Natural killer cell (primary cell): ENCODE data around the gene C1QTNF5. TPM values are rescaled to one million over a fixed set of nuclear protein-coding genes. Genes with fewer than 3 reads are reported as not detected.

ENCODE experiments used
- ATAC-seq, 3 donors: fragments of 150-1000 bp in 2 of 3; fragments of 200-7000 bp in 1 of 3; cut with Tn5 transposase; 1 replicate in 1 of 3; 2 replicates in 2 of 3; pipeline ENCODE4 v1.10.0; 2021; ENCODE audit warnings: mild to moderate bottlenecking in 2 of 3, moderate library complexity in 2 of 3
- DNase-seq, 2 donors: peaks; one replicate each; pipeline versions ENCODE4 v3.0.0 to v3.0.0-alpha.2; 2013 to 2021; ENCODE audit warnings: mixed read lengths in 1 of 2
- H3K27ac ChIP-seq: one replicate; pipeline ENCODE4 v1.5.1; 2013; ENCODE audit warnings: mild to moderate bottlenecking, low read length
- H3K27me3 ChIP-seq: one replicate; pipeline ENCODE4 v1.6.1; 2013; ENCODE audit warnings: low read length; ENCODE audit not compliant: control insufficient read depth, insufficient read depth
- H3K36me3 ChIP-seq: one replicate; pipeline ENCODE4 v1.6.1; 2013; ENCODE audit warnings: low read length; ENCODE audit not compliant: control insufficient read depth, insufficient read depth
- H3K4me1 ChIP-seq: one replicate; pipeline ENCODE4 v1.6.1; 2013; ENCODE audit warnings: low read length; ENCODE audit not compliant: control insufficient read depth, insufficient read depth
- H3K4me3 ChIP-seq: one replicate; pipeline ENCODE4 v1.5.1; 2013; ENCODE audit warnings: low read length
- H3K9me3 ChIP-seq: one replicate; pipeline ENCODE4 v1.6.1; 2013; ENCODE audit warnings: low read length; ENCODE audit not compliant: control insufficient read depth, insufficient read depth
- H3K27ac Mint-ChIP-seq, 2 donors: one replicate each; pipeline ENCODE4 v1.8.0; 2022; ENCODE audit warnings: mild to moderate bottlenecking in 2 of 2, mixed read lengths in 2 of 2, moderate library complexity in 1 of 2
- H3K27me3 Mint-ChIP-seq, 2 donors: one replicate each; pipeline ENCODE4 v1.8.0; 2022; ENCODE audit warnings: low read depth in 2 of 2, mixed read lengths in 2 of 2
- H3K36me3 Mint-ChIP-seq: one replicate; pipeline ENCODE4 v1.8.0; 2022; ENCODE audit warnings: mixed read lengths
- H3K4me1 Mint-ChIP-seq, 2 donors: one replicate each; pipeline ENCODE4 v1.8.0; 2022; ENCODE audit warnings: mixed read lengths in 2 of 2
- H3K4me3 Mint-ChIP-seq: one replicate; pipeline ENCODE4 v1.8.0; 2022; ENCODE audit warnings: mild to moderate bottlenecking, moderate library complexity, mixed read lengths
- H3K9me3 Mint-ChIP-seq, 2 donors: one replicate each; pipeline ENCODE4 v1.8.0; 2022; ENCODE audit warnings: mixed read lengths in 2 of 2
- WGBS: methylation state at CpG from one replicate; pipeline ENCODE4 v1.1.7; 2013; ENCODE audit warnings: missing lambda C conversion rate; ENCODE audit not compliant: insufficient coverage; 5-methylcytosine and 5-hydroxymethylcytosine counted together
- intact Hi-C: fragments of 100-400 bp; cut with micrococcal nuclease; formaldehyde crosslinking; loops from one replicate; pipeline ENCODE4 v1.14.2; 2022
- total RNA-seq, 4 donors: library from RNA; stranded (reverse); fragments of 120-200 nt in 1 of 4; gene quantifications; one replicate each; pipeline versions ENCODE4 v1.2.3 to v1.2.4, GENCODE V29; 2013 to 2022
- TF ChIP-seq, protein P1 (sequence below): fragments of 200-600 bp; IDR thresholded peaks from one replicate; pipeline ENCODE4 v1.8.0; 2022; ENCODE audit warnings: antibody characterized with exemption

Gene C1QTNF5
- total RNA-seq, 3 donors from 2014 or later (not counting 1 experiment from before 2014, with no cell fraction given): not detected

DNA sequence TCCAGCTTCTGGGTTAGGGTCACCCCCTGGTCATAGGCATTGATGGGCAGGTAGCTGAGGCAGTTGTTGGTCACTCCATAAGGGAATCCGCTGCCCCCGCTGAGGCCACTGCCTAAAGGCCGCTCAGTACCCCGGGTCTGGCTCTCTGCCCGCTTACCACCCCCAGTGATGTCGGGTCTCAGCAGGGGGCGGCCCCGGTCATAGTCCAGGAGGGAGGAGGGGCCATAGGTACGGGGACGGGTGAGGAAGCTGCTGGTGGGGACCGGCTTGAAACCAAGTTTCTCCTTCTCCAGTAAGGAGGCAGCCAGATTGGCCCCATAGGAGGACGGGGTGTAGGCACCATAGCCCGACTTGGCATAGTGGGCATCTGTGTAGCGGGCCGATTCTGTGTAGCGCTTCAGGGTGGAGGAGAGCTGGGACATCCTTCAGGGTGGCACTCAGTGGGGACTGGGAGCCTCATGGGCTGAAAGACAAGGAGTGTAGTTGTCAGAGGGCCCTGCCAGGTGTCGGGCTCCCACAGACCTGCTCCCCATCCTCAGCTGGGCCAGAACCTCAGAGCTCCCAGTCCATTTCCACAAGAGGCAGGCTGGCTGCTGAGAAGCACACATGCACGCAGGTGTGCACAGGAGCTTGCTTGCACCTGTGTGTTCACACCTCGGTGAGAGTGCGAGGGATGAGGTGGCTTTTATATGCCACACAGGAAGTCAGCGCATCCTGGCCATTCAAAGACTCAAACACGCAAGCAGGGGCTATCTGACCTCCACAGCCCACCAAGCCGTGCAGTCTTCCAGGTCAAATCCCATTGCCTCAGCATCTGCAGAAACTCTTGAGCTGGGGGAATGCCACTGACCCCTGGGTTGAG is 32.6 kb upstream of the C1QTNF5 start:
- Histone ChIP-seq H3K27ac (no peak overlapping the region), H3K9me3 (no peaks in the 10 kb centered on the region), H3K36me3 (no peaks in the 10 kb centered on the region), H3K4me3 (no peak overlapping the region), H3K27me3 (no peaks in the 10 kb centered on the region), H3K4me1 (peaks cover 13% of the 10 kb centered on the region)
- Mint-ChIP-seq H3K27me3 (peaks cover 7 to 15% of the 10 kb centered on the region in 2 donors), H3K27ac (no peak overlapping the region), H3K9me3 (no peaks in the 10 kb centered on the region), H3K4me3 (no peak overlapping the region), H3K4me1 (peaks cover 0 to 6% of the 10 kb centered on the region in 2 donors), H3K36me3 (no peaks in the 10 kb centered on the region)
- TF ChIP-seq, protein P1, sequence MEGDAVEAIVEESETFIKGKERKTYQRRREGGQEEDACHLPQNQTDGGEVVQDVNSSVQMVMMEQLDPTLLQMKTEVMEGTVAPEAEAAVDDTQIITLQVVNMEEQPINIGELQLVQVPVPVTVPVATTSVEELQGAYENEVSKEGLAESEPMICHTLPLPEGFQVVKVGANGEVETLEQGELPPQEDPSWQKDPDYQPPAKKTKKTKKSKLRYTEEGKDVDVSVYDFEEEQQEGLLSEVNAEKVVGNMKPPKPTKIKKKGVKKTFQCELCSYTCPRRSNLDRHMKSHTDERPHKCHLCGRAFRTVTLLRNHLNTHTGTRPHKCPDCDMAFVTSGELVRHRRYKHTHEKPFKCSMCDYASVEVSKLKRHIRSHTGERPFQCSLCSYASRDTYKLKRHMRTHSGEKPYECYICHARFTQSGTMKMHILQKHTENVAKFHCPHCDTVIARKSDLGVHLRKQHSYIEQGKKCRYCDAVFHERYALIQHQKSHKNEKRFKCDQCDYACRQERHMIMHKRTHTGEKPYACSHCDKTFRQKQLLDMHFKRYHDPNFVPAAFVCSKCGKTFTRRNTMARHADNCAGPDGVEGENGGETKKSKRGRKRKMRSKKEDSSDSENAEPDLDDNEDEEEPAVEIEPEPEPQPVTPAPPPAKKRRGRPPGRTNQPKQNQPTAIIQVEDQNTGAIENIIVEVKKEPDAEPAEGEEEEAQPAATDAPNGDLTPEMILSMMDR: no peak
- WGBS: 73% methylated on average over 23 of the region's 23 CpGs
- ATAC-seq (no peak), DNase-seq (peak in 1 of 2 donors; percentile 32)
- intact Hi-C loops: no loop called here

DNA sequence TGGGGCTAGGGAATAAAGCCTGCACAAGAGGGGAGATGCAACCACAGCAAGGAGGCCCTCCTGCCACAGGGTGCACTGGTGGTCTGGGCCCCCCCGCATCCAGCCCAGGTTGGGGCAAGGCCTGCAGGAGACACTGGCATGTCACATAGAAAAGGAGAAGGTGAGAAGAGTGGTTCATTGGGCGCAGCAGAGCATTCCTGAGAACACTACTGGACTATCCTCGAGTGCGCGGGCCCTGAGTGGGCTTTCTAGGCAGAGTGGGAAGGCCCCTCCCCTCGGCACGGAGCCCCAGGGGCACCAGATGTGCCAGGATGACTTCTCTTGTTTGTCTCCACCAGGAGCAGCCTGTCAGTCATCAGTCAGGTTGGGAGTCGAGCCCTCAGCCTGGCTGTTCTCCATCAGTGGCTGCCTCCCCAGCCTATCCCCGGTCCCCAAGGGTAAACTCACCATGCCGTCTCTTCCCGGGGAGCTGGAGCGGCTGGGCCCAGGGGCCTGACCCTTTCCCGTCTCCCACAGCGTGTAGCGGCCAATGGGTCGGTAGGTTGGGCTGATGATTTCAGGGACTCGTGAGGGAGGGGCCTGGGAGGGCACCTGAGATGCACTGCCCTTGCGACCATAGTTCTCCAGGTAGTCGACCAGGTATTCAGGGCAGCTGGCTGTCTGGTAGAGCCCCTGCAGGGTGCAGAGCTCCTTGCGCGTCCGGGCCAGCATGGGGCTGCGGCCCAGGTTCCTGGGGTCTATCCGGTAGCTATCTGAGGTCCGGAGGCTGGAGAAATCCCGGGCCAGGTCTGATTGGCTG is 31.8 kb upstream of the C1QTNF5 start:
- no peaks in the 10 kb centered on the region for H3K27me3 ChIP-seq
- H3K27ac Mint-ChIP-seq: no peak overlapping the region
- peaks cover 13% of the 10 kb centered on the region for H3K4me1 ChIP-seq
- H3K36me3 ChIP-seq: no peaks in the 10 kb centered on the region
- no peak for DNase-seq
- H3K27ac ChIP-seq: no peak overlapping the region
- H3K9me3 Mint-ChIP-seq: no peaks in the 10 kb centered on the region
- TF ChIP-seq, protein P1: no peak
- WGBS: 95% methylated on average over 26 of the region's 26 CpGs
- H3K4me3 Mint-ChIP-seq: no peak overlapping the region
- peaks cover 8 to 18% of the 10 kb centered on the region in 2 donors for H3K27me3 Mint-ChIP-seq
- no peak for ATAC-seq
- no peaks in the 10 kb centered on the region for H3K9me3 ChIP-seq
- peaks cover 0 to 6% of the 10 kb centered on the region in 2 donors for H3K4me1 Mint-ChIP-seq
- H3K36me3 Mint-ChIP-seq: no peaks in the 10 kb centered on the region
- H3K4me3 ChIP-seq: no peak overlapping the region
- intact Hi-C loops: no loop called here

DNA sequence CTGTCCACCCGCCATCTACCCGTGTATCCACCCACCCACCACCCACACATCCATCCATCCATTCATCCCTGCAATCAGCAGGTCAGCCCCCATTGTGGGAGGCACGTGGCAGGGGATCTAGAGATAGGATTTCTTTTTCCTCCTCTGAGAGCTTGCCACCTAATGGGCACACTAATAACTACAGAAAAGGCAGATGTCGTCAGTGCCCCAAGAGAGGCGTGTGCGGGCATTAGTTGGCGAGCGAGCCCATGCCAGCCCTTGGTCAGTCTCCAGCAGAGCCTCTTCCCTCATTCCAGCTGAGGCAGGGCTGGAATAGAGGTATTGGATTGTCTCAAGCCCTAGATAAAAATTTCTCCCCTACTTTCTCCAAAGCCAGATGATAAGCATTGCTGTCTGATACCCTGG is 31.1 kb upstream of the C1QTNF5 start:
- DNase-seq (no peak), ATAC-seq (no peak)
- Mint-ChIP-seq H3K9me3 (no peaks in the 10 kb centered on the region), H3K4me1 (peaks cover 0 to 6% of the 10 kb centered on the region in 2 donors), H3K36me3 (no peaks in the 10 kb centered on the region), H3K27ac (no peak overlapping the region), H3K4me3 (no peak overlapping the region), H3K27me3 (peaks cover 15 to 24% of the 10 kb centered on the region in 2 donors)
- TF ChIP-seq, protein P1: no peak
- Histone ChIP-seq H3K4me1 (peaks cover 13% of the 10 kb centered on the region), H3K27me3 (no peaks in the 10 kb centered on the region), H3K27ac (no peak overlapping the region), H3K9me3 (no peaks in the 10 kb centered on the region), H3K36me3 (no peaks in the 10 kb centered on the region), H3K4me3 (no peak overlapping the region)
- intact Hi-C loops: no loop called here
- WGBS: 77% methylated on average over 8 of the region's 8 CpGs
